ENCODE data around the gene GON4L. TPM values are rescaled to one million over a fixed set of nuclear protein-coding genes. Genes with fewer than 3 reads are reported as not detected.

GON4L gene
- total and polyA plus RNA-seq, 4 donors, result 16.2 to 61.4 (median 32.3) TPM

DNA sequence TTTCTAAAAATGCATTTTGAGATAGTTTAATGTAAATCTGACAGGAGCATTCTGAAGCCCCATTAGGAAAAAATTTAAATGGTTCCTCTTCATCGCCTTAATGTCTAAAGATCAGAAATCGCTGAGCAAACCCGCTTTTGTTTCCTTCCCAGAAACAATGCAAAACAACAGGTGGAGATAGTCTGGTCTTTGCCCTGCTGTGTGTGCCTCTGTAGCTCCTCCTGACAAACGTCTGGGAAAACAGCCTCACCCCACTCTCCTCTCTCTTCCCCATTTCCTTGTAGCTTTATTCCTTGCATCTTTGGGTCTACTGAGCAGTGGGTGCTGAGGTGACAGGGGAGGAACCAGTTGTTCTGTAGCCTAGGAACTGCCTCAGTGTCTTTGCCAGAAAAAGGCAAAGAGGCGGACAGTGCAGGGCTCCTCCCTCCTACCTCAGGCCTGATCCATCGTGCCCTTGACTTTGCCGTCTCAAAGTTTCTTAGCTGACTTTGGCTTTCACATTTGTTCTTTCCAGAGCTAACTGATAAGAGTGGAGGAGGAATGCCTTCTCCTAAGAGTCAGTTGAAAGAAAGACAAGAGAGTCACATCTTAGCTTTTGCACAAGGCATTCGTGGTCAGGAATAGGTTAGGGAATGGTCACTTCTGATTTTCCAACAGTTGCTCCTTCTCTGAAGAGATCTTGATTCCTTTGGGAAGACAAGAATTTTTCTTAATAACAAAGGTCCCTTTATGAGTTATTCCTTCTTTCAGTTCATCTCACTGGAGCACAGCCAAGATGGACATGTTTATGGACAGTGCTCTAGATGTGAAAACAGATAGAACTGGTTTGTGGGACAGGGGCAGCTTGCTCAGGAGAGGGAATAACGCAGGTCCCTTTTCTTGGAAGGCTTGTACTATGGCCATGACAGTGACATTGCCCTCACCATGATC is 27.3 kb upstream of the GON4L start:
- Histone ChIP-seq H3K9me3 (ENCODE audit: control insufficient read depth in 4 of 4, insufficient read depth in 3 of 4, low read length in 3 of 4) (no peaks in the 10 kb centered on the region), H3K27me3 (ENCODE audit: control insufficient read depth in 3 of 3, insufficient read depth in 3 of 3, low read length in 2 of 3) (no peaks in the 10 kb centered on the region), H3K9ac (ENCODE audit: insufficient read depth in 1 of 2, low read length in 2 of 2) (no peak overlapping the region), H3K27ac (ENCODE audit: low read depth in 1 of 2, low read length in 1 of 2) (no peak overlapping the region), H3K4me3 (no peak overlapping the region), H3K4me1 (ENCODE audit: control insufficient read depth in 5 of 5, insufficient read depth in 5 of 5, low read length in 5 of 5) (no peaks in the 10 kb centered on the region), H3K36me3 (ENCODE audit: control insufficient read depth in 4 of 4, insufficient read depth in 4 of 4, low read length in 4 of 4) (peaks cover 0 to 6% (median 0%) of the 10 kb centered on the region in 4 donors)
- ATAC-seq (ENCODE audit: insufficient read depth, low FRiP score) (no peak), DNase-seq (no peak)
- TF ChIP-seq, protein P1, sequence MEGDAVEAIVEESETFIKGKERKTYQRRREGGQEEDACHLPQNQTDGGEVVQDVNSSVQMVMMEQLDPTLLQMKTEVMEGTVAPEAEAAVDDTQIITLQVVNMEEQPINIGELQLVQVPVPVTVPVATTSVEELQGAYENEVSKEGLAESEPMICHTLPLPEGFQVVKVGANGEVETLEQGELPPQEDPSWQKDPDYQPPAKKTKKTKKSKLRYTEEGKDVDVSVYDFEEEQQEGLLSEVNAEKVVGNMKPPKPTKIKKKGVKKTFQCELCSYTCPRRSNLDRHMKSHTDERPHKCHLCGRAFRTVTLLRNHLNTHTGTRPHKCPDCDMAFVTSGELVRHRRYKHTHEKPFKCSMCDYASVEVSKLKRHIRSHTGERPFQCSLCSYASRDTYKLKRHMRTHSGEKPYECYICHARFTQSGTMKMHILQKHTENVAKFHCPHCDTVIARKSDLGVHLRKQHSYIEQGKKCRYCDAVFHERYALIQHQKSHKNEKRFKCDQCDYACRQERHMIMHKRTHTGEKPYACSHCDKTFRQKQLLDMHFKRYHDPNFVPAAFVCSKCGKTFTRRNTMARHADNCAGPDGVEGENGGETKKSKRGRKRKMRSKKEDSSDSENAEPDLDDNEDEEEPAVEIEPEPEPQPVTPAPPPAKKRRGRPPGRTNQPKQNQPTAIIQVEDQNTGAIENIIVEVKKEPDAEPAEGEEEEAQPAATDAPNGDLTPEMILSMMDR (IDR thresholded peaks at IDR 0.05; ENCODE audit: control extremely low read depth, extremely low read depth), result no peak
- 81 to 83% methylated on average over 9 of the region's 9 CpGs for WGBS, 2 donors

DNA sequence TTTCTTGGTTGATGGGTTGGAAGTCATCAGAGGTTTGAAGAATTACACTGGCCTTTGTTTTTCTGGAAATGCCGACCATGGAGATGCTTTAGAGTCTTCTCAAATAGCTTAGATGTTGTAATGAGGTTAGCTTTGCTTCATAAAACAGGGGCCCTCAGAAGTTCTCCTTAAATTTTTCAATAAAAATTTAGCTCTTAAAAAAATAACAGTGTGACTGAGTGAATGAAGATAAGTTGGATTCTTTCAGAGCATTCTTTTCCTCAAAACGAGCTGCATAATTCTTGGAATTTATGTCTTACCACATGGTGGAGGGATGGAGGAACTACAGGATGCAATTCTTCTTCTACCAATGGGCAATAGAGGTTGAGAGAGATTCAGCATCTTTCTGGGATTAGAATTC is 25.8 kb upstream of the GON4L start:
- Histone ChIP-seq H3K36me3 (ENCODE audit: control insufficient read depth in 4 of 4, insufficient read depth in 4 of 4, low read length in 4 of 4) (peaks cover 0 to 6% (median 0%) of the 10 kb centered on the region in 4 donors), H3K4me3 (no peak overlapping the region), H3K4me1 (ENCODE audit: control insufficient read depth in 5 of 5, insufficient read depth in 5 of 5, low read length in 5 of 5) (no peaks in the 10 kb centered on the region), H3K27me3 (ENCODE audit: control insufficient read depth in 3 of 3, insufficient read depth in 3 of 3, low read length in 2 of 3) (no peaks in the 10 kb centered on the region), H3K9ac (ENCODE audit: insufficient read depth in 1 of 2, low read length in 2 of 2) (no peak overlapping the region), H3K27ac (ENCODE audit: low read depth in 1 of 2, low read length in 1 of 2) (no peak overlapping the region), H3K9me3 (ENCODE audit: control insufficient read depth in 4 of 4, insufficient read depth in 3 of 4, low read length in 3 of 4) (no peaks in the 10 kb centered on the region)
- DNase-seq, result no peak
- WGBS, 2 donors, result 70 to 87% methylated on average over 2 of the region's 2 CpGs
- ATAC-seq (ENCODE audit: insufficient read depth, low FRiP score), result no peak
- TF ChIP-seq, protein P1 (IDR thresholded peaks at IDR 0.05; ENCODE audit: control extremely low read depth, extremely low read depth), result no peak

DNA sequence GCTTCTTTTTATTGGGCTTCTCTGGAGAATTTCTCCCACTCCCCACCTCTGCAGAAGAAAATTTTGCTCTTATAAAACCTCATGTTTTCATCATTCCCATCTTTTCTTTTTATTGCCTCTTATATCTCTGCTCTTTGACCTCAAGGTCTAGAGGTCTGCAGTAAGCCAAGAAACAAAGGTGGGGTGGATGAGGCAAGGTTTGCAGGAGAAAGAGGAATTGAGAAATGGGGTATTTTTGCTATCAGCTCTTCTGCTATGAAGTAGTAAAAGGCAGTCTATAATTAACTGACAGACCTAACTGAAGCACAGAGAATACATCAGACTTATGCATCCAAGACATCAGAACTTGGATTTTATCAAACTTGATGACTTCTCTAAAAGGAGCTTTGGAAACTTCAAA is 25.2 kb upstream of the GON4L start:
- DNase-seq, result no peak
- Histone ChIP-seq H3K9me3 (ENCODE audit: control insufficient read depth in 4 of 4, insufficient read depth in 3 of 4, low read length in 3 of 4) (no peaks in the 10 kb centered on the region), H3K4me3 (no peak overlapping the region), H3K4me1 (ENCODE audit: control insufficient read depth in 5 of 5, insufficient read depth in 5 of 5, low read length in 5 of 5) (no peaks in the 10 kb centered on the region), H3K36me3 (ENCODE audit: control insufficient read depth in 4 of 4, insufficient read depth in 4 of 4, low read length in 4 of 4) (peaks cover 0 to 6% (median 0%) of the 10 kb centered on the region in 4 donors), H3K27ac (ENCODE audit: low read depth in 1 of 2, low read length in 1 of 2) (no peak overlapping the region), H3K27me3 (ENCODE audit: control insufficient read depth in 3 of 3, insufficient read depth in 3 of 3, low read length in 2 of 3) (no peaks in the 10 kb centered on the region), H3K9ac (ENCODE audit: insufficient read depth in 1 of 2, low read length in 2 of 2) (no peak overlapping the region)
- ATAC-seq (ENCODE audit: insufficient read depth, low FRiP score), result no peak
- TF ChIP-seq, protein P1 (IDR thresholded peaks at IDR 0.05; ENCODE audit: control extremely low read depth, extremely low read depth), result no peak

All from lung (tissue), 12 donors.